HepG2 (cell line): Measurements from ENCODE around the gene CYYR1. TPM values are rescaled to one million over a fixed set of nuclear protein-coding genes. Genes with fewer than 3 reads are reported as not detected.

ENCODE experiments used
- ATAC-seq: fragments of 200-7000 bp; cut with Tn5 transposase; 3 replicates; pipeline ENCODE4 v1.9.1; 2020; ENCODE audit warnings: mild to moderate bottlenecking, moderate library complexity
- BruUV-seq: library from RNA; stranded (reverse); fragments of 400-500 nt; replicated peaks from 2 replicates; lab custom pipeline; 2021; lab: Mats Ljungman, UMichigan
- CTCF ChIA-PET: fragments of 300-600 bp; formaldehyde crosslinking; extraction: SDS; loops from one replicate; lab custom pipeline; 2021; ENCODE audit warnings: low total read pairs, inconsistent platforms, low intra/inter-chr PET ratio; lab: Yijun Ruan, JAX
- POLR2A ChIA-PET: fragments of 350-600 bp; sonication (Branson Sonifier 250); formaldehyde crosslinking; loops from one replicate; lab custom pipeline; 2020; ENCODE audit warnings: antibody characterized with exemption, inconsistent platforms; lab: Yijun Ruan, JAX
- DNase-seq: peaks from one replicate; pipeline ENCODE4 v3.0.0-alpha.2; 2015; ENCODE audit warnings: low spot score
- FAIRE-seq: peaks from 3 replicates; lab custom pipeline; 2011; peaks lifted over from hg19 to GRCh38; lab: Jason Lieb, UNC
- H2AFZ ChIP-seq: one replicate; pipeline ENCODE4 v1.6.1; 2011; ENCODE audit warnings: low read length, inconsistent platforms
- H3K27ac ChIP-seq: fragments of 300-600 bp; 3 replicates; pipeline ENCODE4 v1.8.0; 2011; ENCODE audit warnings: mixed run types, mild to moderate bottlenecking, mixed read lengths, low read length, inconsistent platforms; ENCODE audit not compliant: insufficient read depth; ENCODE audit errors: extremely low read length
- H3K27me3 ChIP-seq, 2 experiments: fragments of 200-600 bp in 1 of 2; 2 replicates in 1 of 2; 3 replicates in 1 of 2; pipeline versions ENCODE4 v1.6.0 to v1.8.0; 2011; ENCODE audit warnings: low read length in 2 of 2, mild to moderate bottlenecking in 2 of 2, moderate library complexity in 2 of 2, inconsistent platforms in 1 of 2; ENCODE audit not compliant: insufficient read depth in 2 of 2, control insufficient read depth in 1 of 2
- H3K36me3 ChIP-seq, 2 experiments: fragments of 200-600 bp in 1 of 2; replicated peaks in 1 of 2; 2 replicates in 1 of 2; 3 replicates in 1 of 2; pipeline versions ENCODE4 v1.5.1 to v1.8.0; 2011; ENCODE audit warnings: low read length in 2 of 2, inconsistent platforms in 1 of 2; ENCODE audit not compliant: insufficient read depth in 2 of 2, control insufficient read depth in 1 of 2
- H3K4me1 ChIP-seq: 2 replicates; pipeline ENCODE4 v1.5.1; 2012; ENCODE audit warnings: low read length, inconsistent platforms; ENCODE audit not compliant: insufficient read depth
- H3K4me2 ChIP-seq: 2 replicates; pipeline ENCODE4 v1.6.0; 2011; ENCODE audit warnings: low read depth, low read length, inconsistent platforms
- H3K4me3 ChIP-seq, 3 experiments: fragments of 200-600 bp in 1 of 3; sonication (generic), shearing (Covaris generic) in 1 of 3; replicated peaks in 1 of 3; 2 replicates each; pipeline ENCODE4 v1.5.1; 2011 to 2016; ENCODE audit warnings: low read length in 3 of 3, inconsistent platforms in 2 of 3, low read depth in 2 of 3, mild to moderate bottlenecking in 2 of 3, control low read depth in 1 of 3, mixed read lengths in 1 of 3; ENCODE audit not compliant: insufficient read depth in 1 of 3
- H3K79me2 ChIP-seq: one replicate; pipeline ENCODE4 v1.6.1; 2011; ENCODE audit warnings: low read length, inconsistent platforms; ENCODE audit not compliant: insufficient read depth
- H3K9ac ChIP-seq: 2 replicates; pipeline ENCODE4 v1.6.0; 2011; ENCODE audit warnings: mild to moderate bottlenecking, low read depth, low read length, inconsistent platforms; ENCODE audit not compliant: insufficient read depth
- H3K9me3 ChIP-seq: 2 replicates; pipeline ENCODE4 v1.5.1; 2012; ENCODE audit warnings: mild to moderate bottlenecking, low read length
- H4K20me1 ChIP-seq: 2 replicates; pipeline ENCODE4 v1.6.0; 2011; ENCODE audit warnings: inconsistent platforms, mild to moderate bottlenecking, low read length, moderate library complexity; ENCODE audit not compliant: insufficient read depth
- ATF7 ChIP-seq, 2 experiments: fragments of 450-650 bp in 1 of 2; sonication (generic) in 1 of 2; formaldehyde crosslinking in 1 of 2; IDR thresholded peaks; 2 replicates each; pipeline versions ENCODE4 v1.4.0 to v1.6.1; 2016 to 2020; ENCODE audit warnings: antibody characterized with exemption in 1 of 2, mild to moderate bottlenecking in 1 of 2, missing genetic modification reagents in 1 of 2
- PAWR ChIP-seq: sonication (generic); formaldehyde crosslinking; IDR thresholded peaks from 2 replicates; pipeline ENCODE4 v1.4.0; 2020; ENCODE audit warnings: missing genetic modification reagents, mild to moderate bottlenecking, borderline replicate concordance
- PHF5A ChIP-seq: IDR thresholded peaks from one replicate; pipeline ENCODE4 v1.6.1; 2018; ENCODE audit warnings: low read depth, missing genetic modification reagents; ENCODE audit not compliant: unreplicated experiment
- SETDB1 ChIP-seq: sonication (generic); formaldehyde crosslinking; IDR thresholded peaks from 2 replicates; pipeline ENCODE4 v1.5.1; 2020; ENCODE audit warnings: missing genetic modification reagents, mild to moderate bottlenecking, borderline replicate concordance
- SRSF4 ChIP-seq: fragments of 200-400 bp; formaldehyde crosslinking; IDR thresholded peaks from one replicate; pipeline ENCODE4 v1.6.1; 2018; ENCODE audit warnings: mild to moderate bottlenecking, low read depth, low read length, moderate library complexity; ENCODE audit not compliant: poor library complexity, severe bottlenecking
- ZFP36 ChIP-seq: fragments of 150-350 bp; IDR thresholded peaks from 2 replicates; pipeline ENCODE4 v1.6.1; 2018; ENCODE audit warnings: borderline replicate concordance, low read length, low read depth; ENCODE audit not compliant: partially characterized antibody
- ZNF605 ChIP-seq: sonication (generic); formaldehyde crosslinking; IDR thresholded peaks from 2 replicates; pipeline ENCODE4 v1.8.0; 2022; ENCODE audit warnings: mild to moderate bottlenecking, missing genetic modification reagents
- WGBS: methylation state at CpG from one replicate; pipeline ENCODE4 v1.1.6; 2017; ENCODE audit warnings: low lambda C conversion rate; 5-methylcytosine and 5-hydroxymethylcytosine counted together
- in situ Hi-C: cut with HindIII; loops from 2 replicates; pipeline ENCODE4 v1.10.0; 2017; ENCODE audit warnings: low pct_unique_long_range_greater_than_20kb; ENCODE audit not compliant: extremely low pct_ligation_motif_present
- intact Hi-C: fragments of 100-400 bp; cut with micrococcal nuclease; formaldehyde crosslinking; loops from one replicate; pipeline ENCODE4 v1.10.0; 2022; ENCODE audit not compliant: unreplicated experiment
- polyA plus RNA-seq, 8 experiments: library from polyadenylated mRNA; depleted of rRNA in 3 of 8; stranded (reverse) in 7 of 8; unstranded in 1 of 8; fragments of >200 nt; fragmentation: Illumina TruSeq in 4 of 8; extraction: Trizol in 4 of 8; gene quantifications; 2 replicates each; pipeline versions ENCODE4 v1.2.1 to v1.2.3, GENCODE V29; 2011 to 2016; ENCODE audit warnings: low read depth in 4 of 8, missing spikeins in 1 of 8, mixed read lengths in 1 of 8; ENCODE audit not compliant: insufficient read depth in 1 of 8
- total RNA-seq, 5 experiments: library from RNA; depleted of rRNA; stranded (reverse); fragments of >200 nt; fragmentation: Illumina TruSeq; extraction: Trizol; gene quantifications; 2 replicates each; pipeline ENCODE4 v1.2.3, GENCODE V29; 2016; ENCODE audit warnings: low read depth in 1 of 5
- TF ChIP-seq, protein P1 (sequence below): sonication (generic); formaldehyde crosslinking; IDR thresholded peaks from 2 replicates; pipeline ENCODE4 v1.5.1; 2020; ENCODE audit warnings: missing genetic modification reagents, mild to moderate bottlenecking, borderline replicate concordance

Gene CYYR1
- total and polyA plus RNA-seq, 2 of the 13 experiments (the other 11 are each of a cell fraction or from before 2014, with no cell fraction given), result not detected

GRCh38 chr21:26445440-26445839 lies 127.6 kb downstream of the CYYR1 start (continued):
- TF ChIP-seq ZNF605 (CRISPR knock-in tag) (no peak), SRSF4 (no peak)

GRCh38 chr21:26444646-26445045 lies 128.4 kb downstream of the CYYR1 start:
- DNase-seq, result no peak
- Histone ChIP-seq H3K9ac (no peak overlapping the region), H3K4me2 (no peak overlapping the region), H2AFZ (no peak overlapping the region), H3K9me3 (peaks cover 82% of the 10 kb centered on the region), H3K4me1 (no peaks in the 10 kb centered on the region), H3K27me3 (no peaks in the 10 kb centered on the region), H3K27ac (no peak overlapping the region), H4K20me1 (no peaks in the 10 kb centered on the region), H3K36me3 (no peaks in the 10 kb centered on the region), H3K79me2 (no peaks in the 10 kb centered on the region), H3K4me3 (no peak overlapping the region)
- ATAC-seq, result no peak
- FAIRE-seq, result no peak
- CTCF ChIA-PET, result no interaction called here
- no peak for TF ChIP-seq SETDB1 (CRISPR knock-in tag)
- no peak for TF ChIP-seq PHF5A
- TF ChIP-seq ATF7 (IDR thresholded peaks at IDR 0.05), result no peak
- TF ChIP-seq ATF7 (CRISPR knock-in tag; IDR thresholded peaks at IDR 0.05), result no peak
- TF ChIP-seq, protein P1, sequence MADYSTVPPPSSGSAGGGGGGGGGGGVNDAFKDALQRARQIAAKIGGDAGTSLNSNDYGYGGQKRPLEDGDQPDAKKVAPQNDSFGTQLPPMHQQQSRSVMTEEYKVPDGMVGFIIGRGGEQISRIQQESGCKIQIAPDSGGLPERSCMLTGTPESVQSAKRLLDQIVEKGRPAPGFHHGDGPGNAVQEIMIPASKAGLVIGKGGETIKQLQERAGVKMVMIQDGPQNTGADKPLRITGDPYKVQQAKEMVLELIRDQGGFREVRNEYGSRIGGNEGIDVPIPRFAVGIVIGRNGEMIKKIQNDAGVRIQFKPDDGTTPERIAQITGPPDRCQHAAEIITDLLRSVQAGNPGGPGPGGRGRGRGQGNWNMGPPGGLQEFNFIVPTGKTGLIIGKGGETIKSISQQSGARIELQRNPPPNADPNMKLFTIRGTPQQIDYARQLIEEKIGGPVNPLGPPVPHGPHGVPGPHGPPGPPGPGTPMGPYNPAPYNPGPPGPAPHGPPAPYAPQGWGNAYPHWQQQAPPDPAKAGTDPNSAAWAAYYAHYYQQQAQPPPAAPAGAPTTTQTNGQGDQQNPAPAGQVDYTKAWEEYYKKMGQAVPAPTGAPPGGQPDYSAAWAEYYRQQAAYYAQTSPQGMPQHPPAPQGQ (CRISPR knock-in tag), result no peak
- TF ChIP-seq ZFP36, result no peak
- TF ChIP-seq PAWR (CRISPR knock-in tag), result no peak
- BruUV-seq, result no TSS peak
- intact Hi-C loops, result no loop called here
- POLR2A ChIA-PET, result no interaction called here
- in situ Hi-C loops, result no loop called here
- 0% methylated on average over 1 of the region's 1 CpG for WGBS
